Left ventricle myocardium inferior (tissue), 1 donor: ENCODE measurements around the gene CFAP69. TPM values are rescaled to one million over a fixed set of nuclear protein-coding genes. Genes with fewer than 3 reads are reported as not detected.
"Not testable (repeated sequence)": the region's sequence is repeated elsewhere in the genome, so short reads cannot be mapped to it uniquely, and the experiment has no call there.

Source experiments
- DNase-seq: peaks from one replicate; pipeline ENCODE4 v3.0.0-alpha.2; 2020
- H3K27ac ChIP-seq: fragments of 200-600 bp; replicated peaks from 2 replicates; pipeline ENCODE4 v1.8.0; 2021
- H3K27me3 ChIP-seq: fragments of 200-600 bp; 2 replicates; pipeline ENCODE4 v1.8.0; 2021; ENCODE audit warnings: low read depth
- H3K36me3 ChIP-seq: fragments of 200-600 bp; 2 replicates; pipeline ENCODE4 v1.8.0; 2021
- H3K4me1 ChIP-seq: fragments of 200-600 bp; 2 replicates; pipeline ENCODE4 v1.8.0; 2021
- H3K4me3 ChIP-seq: fragments of 200-600 bp; 2 replicates; pipeline ENCODE4 v1.8.0; 2021; ENCODE audit warnings: mild to moderate bottlenecking, moderate library complexity
- H3K9me3 ChIP-seq: fragments of 200-600 bp; replicated peaks from 2 replicates; pipeline ENCODE4 v1.8.0; 2021
- CTCF ChIP-seq: fragments of 200-600 bp; IDR thresholded peaks from 2 replicates; pipeline ENCODE4 v1.8.0; 2021; ENCODE audit warnings: antibody characterized with exemption, mild to moderate bottlenecking, borderline replicate concordance
- intact Hi-C: fragments of 100-400 bp; cut with micrococcal nuclease; formaldehyde crosslinking; loops from one replicate; pipeline ENCODE4 v1.11.0; 2022
- total RNA-seq: library from RNA; stranded (reverse); fragmentation: NEBNext Ultra II Directional; extraction: Animal tissue kit (Norgen Biotek cat#: 25700); gene quantifications from one replicate; pipeline ENCODE4 v1.2.1, GENCODE V29; 2021
- donor health status: DM: no; HTN: yes; CAD: no; lungs with severe emphysema.

CFAP69 gene
- total RNA-seq, 1 donor from 2014 or later: 3.8 TPM

- no peak overlapping the region for H3K27ac ChIP-seq
- H3K27me3 ChIP-seq: no peaks in the 10 kb centered on the region
- H3K4me1 ChIP-seq: peaks cover 22% of the 10 kb centered on the region
- TF ChIP-seq CTCF: no peak
- no peak overlapping the region for H3K4me3 ChIP-seq
- no peaks in the 10 kb centered on the region for H3K36me3 ChIP-seq
- intact Hi-C loops: loop anchor here (10.0 kb wide), 1 partner anchor 50 kb away; no protein-coding TSS in a partner anchor
- no peaks in the 10 kb centered on the region for H3K9me3 ChIP-seq
- DNase-seq: no peak
Measured at GRCh38 chr7:90345016-90345415, 100.0 kb downstream of the CFAP69 start.

GRCh38 chr7:90345595-90346335 lies 100.8 kb downstream of the CFAP69 start:
- no peak for TF ChIP-seq CTCF
- H3K36me3 ChIP-seq: no peaks in the 10 kb centered on the region
- peak overlapping the region; percentile 86 for H3K4me3 ChIP-seq
- peaks cover 22% of the 10 kb centered on the region for H3K4me1 ChIP-seq
- DNase-seq: no peak
- H3K27ac ChIP-seq: peak overlapping the region; percentile 86
- H3K27me3 ChIP-seq: no peaks in the 10 kb centered on the region
- no peaks in the 10 kb centered on the region for H3K9me3 ChIP-seq
- intact Hi-C loops: loop anchor here (10.0 kb wide), 1 partner anchor 49 kb away; no protein-coding TSS in a partner anchor

GRCh38 chr7:90346336-90347125 lies 101.6 kb downstream of the CFAP69 start, which contains the start of gene GTPBP10:
GTPBP10 (plus strand) TSS chr7:90346716; CDS start chr7:90346742, 26 bp downstream.
- Histone ChIP-seq H3K27ac (peak within 1 kb of the TSS; percentile 86), H3K4me3 (peak within 1 kb of the TSS; percentile 86), H3K36me3 (no peaks in the 10 kb centered on the region), H3K4me1 (peaks cover 22% of the 10 kb centered on the region), H3K9me3 (no peaks in the 10 kb centered on the region), H3K27me3 (no peaks in the 10 kb centered on the region)
- TF ChIP-seq CTCF: peak; percentile 76
- peak; percentile 93 for DNase-seq
- intact Hi-C loops: loop anchor here (10.0 kb wide), 1 partner anchor 48 kb away; no protein-coding TSS in a partner anchor

GRCh38 chr7:90347759-90348158 lies 102.8 kb downstream of the CFAP69 start:
- H3K4me1 ChIP-seq: peaks cover 22% of the 10 kb centered on the region
- H3K27me3 ChIP-seq: no peaks in the 10 kb centered on the region
- no peak for TF ChIP-seq CTCF
- no peaks in the 10 kb centered on the region for H3K9me3 ChIP-seq
- no peak for DNase-seq
- peak overlapping the region; percentile 86 for H3K4me3 ChIP-seq
- H3K27ac ChIP-seq: no peak overlapping the region
- intact Hi-C loops: loop anchor here (10.0 kb wide), 1 partner anchor 47 kb away; no protein-coding TSS in a partner anchor
- H3K36me3 ChIP-seq: no peaks in the 10 kb centered on the region

GRCh38 chr7:90349305-90349704 lies 104.3 kb downstream of the CFAP69 start:
- Histone ChIP-seq H3K36me3 (peaks cover 13% of the 10 kb centered on the region), H3K27me3 (no peaks in the 10 kb centered on the region), H3K4me1 (peaks cover 22% of the 10 kb centered on the region), H3K27ac (no peak overlapping the region), H3K4me3 (no peak overlapping the region), H3K9me3 (no peaks in the 10 kb centered on the region)
- no peak for DNase-seq
- no peak for TF ChIP-seq CTCF
- intact Hi-C loops: loop anchor here (10.0 kb wide), 1 partner anchor 45 kb away; no protein-coding TSS in a partner anchor

- H3K4me3 ChIP-seq, DNase-seq, H3K9me3 ChIP-seq, intact Hi-C loops, H3K27me3 ChIP-seq, H3K27ac ChIP-seq: not testable (repeated sequence)
- peaks cover 20% of the 10 kb centered on the region for H3K36me3 ChIP-seq
- peaks cover 22% of the 10 kb centered on the region for H3K4me1 ChIP-seq
Measured at GRCh38 chr7:90350032-90350431, 105.1 kb downstream of the CFAP69 start.
